D721Med (cell line): ENCODE measurements around the gene CCNK.
A peak's percentile ranks its signal among the peaks of the same experiment; 100 is the strongest.

Source experiments
- DNase-seq: peaks from one replicate; pipeline ENCODE4 v3.0.0; 2011; ENCODE audit warnings: low spot score; ENCODE audit not compliant: insufficient read length
- FAIRE-seq: peaks from 2 replicates; lab custom pipeline; 2011; peaks lifted over from hg19 to GRCh38; lab: Jason Lieb, UNC
- TF ChIP-seq, protein P1 (sequence below): IDR thresholded peaks from 2 replicates; pipeline ENCODE4 v1.5.1; 2012; ENCODE audit warnings: mild to moderate bottlenecking, control low read depth; ENCODE audit not compliant: insufficient read depth; ENCODE audit errors: missing control alignments

The CCNK gene

DNA sequence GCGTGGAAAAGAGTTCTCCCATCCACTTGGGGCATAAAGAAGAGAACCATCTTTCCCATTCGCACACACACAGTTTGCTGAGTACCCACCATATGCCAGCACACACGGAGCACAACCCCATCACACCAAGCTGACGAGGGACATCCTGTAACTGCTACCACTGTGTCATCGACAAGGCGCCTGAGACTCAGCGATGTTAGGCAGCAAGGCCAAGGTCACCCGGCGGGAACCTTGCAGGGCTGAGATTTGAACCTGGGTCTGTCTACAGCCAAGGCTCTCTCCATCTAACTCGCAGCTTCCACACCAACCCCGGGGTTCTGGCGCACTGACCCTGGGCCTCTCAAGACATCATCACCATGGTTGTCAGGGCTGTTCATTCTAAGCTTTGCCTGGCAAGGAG, 62.8 kb downstream of the CCNK start:
- FAIRE-seq (no peak), DNase-seq (no peak)
- TF ChIP-seq, protein P1, sequence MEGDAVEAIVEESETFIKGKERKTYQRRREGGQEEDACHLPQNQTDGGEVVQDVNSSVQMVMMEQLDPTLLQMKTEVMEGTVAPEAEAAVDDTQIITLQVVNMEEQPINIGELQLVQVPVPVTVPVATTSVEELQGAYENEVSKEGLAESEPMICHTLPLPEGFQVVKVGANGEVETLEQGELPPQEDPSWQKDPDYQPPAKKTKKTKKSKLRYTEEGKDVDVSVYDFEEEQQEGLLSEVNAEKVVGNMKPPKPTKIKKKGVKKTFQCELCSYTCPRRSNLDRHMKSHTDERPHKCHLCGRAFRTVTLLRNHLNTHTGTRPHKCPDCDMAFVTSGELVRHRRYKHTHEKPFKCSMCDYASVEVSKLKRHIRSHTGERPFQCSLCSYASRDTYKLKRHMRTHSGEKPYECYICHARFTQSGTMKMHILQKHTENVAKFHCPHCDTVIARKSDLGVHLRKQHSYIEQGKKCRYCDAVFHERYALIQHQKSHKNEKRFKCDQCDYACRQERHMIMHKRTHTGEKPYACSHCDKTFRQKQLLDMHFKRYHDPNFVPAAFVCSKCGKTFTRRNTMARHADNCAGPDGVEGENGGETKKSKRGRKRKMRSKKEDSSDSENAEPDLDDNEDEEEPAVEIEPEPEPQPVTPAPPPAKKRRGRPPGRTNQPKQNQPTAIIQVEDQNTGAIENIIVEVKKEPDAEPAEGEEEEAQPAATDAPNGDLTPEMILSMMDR = no peak

DNA sequence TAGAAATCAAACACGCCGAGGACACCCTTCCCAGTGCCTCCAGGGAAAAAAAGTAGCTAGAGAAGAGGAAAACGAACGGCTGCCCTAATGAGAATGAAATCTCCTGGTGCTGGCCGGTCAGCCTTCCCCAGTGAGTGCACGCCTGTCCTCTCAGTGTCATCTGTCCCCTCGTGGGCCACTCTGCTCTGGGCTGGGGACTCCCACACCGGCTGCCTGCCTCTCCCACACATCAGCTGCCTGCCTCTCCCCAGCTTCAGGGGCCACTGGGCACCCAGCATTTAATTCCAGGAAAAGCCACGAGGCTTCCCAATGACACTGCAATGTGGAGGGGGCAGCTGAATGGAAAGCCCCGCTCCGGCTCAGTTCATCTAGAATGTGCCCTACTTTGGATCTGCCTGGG, 63.8 kb downstream of the CCNK start:
- no peak for DNase-seq
- FAIRE-seq = no peak
- TF ChIP-seq, protein P1 = no peak

DNA sequence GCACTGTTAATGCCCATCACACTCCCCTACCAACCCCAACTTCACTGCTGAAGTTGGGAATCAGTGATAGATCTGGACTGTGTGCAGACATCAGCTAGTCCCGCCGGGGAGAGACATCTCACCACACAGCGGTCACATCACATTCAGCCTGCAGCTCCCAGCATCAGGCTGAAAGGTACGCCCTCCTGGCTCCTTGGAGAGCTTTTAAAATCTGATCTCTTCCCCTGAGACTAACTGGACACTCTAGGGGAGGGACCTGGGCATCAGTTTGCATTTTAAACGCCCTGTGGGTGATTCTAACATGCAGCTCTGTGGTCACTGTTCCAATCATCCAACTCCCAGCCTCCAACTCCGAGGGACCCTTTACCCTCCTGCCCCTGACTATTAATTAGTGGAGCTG, 64.4 kb downstream of the CCNK start:
- TF ChIP-seq, protein P1 = no peak
- FAIRE-seq (no peak), DNase-seq (no peak)

DNA sequence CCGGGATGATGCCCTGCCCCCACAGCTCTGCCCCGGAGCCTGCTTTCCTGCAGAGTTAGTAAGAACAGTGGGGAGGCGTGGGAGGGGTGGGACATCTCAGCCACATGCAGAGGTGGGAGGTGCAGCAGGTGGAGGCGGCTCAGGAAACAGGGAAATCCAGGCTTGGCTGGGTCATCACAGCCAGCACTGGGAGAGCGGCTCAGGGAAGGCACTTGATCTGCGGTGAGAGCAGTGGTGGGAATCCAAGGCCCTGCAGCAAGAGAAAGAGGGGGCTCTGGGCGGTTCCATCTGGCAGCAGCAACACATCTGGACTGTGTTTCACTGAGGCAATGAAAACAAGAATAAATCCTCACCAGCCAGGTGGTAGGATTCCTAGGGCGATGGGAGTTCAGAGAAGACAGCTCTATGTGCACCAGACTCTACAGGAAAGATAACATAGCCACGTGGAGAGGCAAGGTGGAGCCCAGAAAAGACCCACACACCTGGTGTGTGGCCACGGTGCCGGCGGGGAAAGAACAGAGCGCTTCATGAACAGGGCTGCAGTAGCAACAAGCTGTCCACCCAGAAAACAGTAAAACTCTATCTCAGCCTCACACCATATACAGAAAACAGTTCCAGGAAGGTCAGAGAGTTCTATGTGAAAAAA, 65.1 kb downstream of the CCNK start:
- TF ChIP-seq, protein P1 = no peak
- DNase-seq = peak; percentile 68
- FAIRE-seq = no peak

DNA sequence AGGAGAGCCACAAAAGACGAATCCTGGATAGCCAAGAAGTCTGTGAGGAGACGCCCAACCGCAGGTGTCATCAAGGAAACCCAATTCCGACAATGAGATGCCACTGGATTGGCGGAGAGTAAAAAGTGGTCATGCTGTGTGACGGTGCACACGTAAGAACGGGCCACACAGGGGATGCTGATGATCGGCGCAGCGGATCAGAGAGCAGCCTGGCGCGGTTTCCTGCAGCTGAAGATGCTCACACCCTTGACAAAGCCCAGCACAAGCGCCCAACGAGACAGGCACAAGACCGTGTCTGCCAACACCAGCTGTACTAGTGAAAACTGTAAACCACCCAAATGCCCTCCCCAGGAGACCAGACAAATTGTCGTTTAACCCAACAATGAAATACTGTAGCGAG, 67.0 kb downstream of the CCNK start:
- FAIRE-seq = no peak
- no peak for DNase-seq

DNA sequence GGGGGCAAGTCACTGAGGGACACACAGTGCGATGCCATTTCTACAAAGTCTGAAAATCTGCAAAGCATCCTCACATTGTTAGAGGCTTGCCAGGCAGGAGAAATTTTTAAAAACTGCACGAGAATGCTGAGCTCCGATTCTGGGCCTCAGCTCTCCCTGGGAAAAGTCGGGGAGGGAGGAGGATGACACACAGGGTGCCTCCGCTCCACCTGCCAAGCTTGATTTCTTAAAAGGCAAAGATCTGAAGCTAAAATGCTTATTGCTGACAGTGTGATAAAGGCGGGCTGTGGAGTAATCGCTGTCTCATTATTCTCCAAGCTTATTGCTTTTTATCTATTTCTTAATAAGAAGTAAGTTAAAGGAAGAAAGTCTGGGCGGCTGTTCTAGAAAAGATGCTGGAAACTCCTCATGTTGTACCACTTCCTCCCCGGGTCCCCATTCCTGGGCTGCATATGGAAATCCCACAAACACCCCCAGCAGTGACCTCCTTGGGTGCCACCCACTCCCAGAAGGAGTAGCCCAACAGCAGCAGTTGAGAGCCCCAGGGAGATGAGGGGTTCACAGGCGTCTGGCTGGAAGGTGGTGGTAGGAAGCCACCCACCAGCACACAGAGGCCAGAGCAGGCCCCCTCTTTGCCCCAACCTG, 67.8 kb downstream of the CCNK start:
- TF ChIP-seq, protein P1 = no peak
- FAIRE-seq (no peak), DNase-seq (no peak)

More for the DNA sequence above, 67.0 kb downstream of the CCNK start:
- TF ChIP-seq, protein P1 = no peak

DNA sequence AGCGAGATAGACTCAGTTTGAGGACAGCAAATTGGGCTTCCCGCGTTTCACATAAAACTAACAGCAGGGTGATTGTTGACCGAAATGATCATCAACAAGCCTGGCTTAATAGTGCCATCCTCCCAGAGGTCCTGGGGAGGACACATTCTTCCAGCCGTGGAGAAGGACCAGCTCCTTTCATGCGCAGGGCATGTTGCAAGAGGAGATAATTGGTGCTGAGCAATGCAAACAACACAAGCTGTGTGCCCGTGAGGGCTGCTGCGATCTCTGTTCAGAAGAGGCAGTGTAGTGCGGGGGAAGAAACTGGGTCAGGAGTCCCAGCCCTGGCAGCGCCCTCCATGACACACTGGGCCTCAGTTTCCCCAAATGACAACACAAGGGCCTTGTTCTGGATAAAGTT, 68.5 kb downstream of the CCNK start:
- no peak for DNase-seq
- FAIRE-seq = no peak

More for the DNA sequence above, 68.5 kb downstream of the CCNK start:
- TF ChIP-seq, protein P1 = no peak
